Lung (tissue), 12 donors: ENCODE data around the gene TRAPPC3L. TPM values are rescaled to one million over a fixed set of nuclear protein-coding genes. Genes with fewer than 3 reads are reported as not detected.

Source experiments
- ATAC-seq: fragments of 200-7000 bp; cut with Tn5 transposase; one replicate; pipeline ENCODE4 v1.9.1; 2020; ENCODE audit warnings: moderate number of reproducible peaks; ENCODE audit not compliant: insufficient read depth, low FRiP score
- DNase-seq, 3 donors: peaks; one replicate each; pipeline ENCODE4 v3.0.0-alpha.2; 2013 to 2017
- H3K27ac ChIP-seq, 2 donors: one replicate each; pipeline ENCODE4 v1.5.1; 2013; ENCODE audit warnings: mild to moderate bottlenecking in 2 of 2, moderate library complexity in 2 of 2, control low read depth in 1 of 2, inconsistent platforms in 1 of 2, low read depth in 1 of 2, low read length in 1 of 2
- H3K27me3 ChIP-seq, 3 donors: one replicate each; pipeline ENCODE4 v1.5.1; 2013; ENCODE audit warnings: low read length in 2 of 3; ENCODE audit not compliant: control insufficient read depth in 3 of 3, insufficient read depth in 3 of 3
- H3K36me3 ChIP-seq, 4 donors: one replicate each; pipeline ENCODE4 v1.5.1; 2013; ENCODE audit warnings: low read length in 4 of 4, mild to moderate bottlenecking in 1 of 4, moderate library complexity in 1 of 4; ENCODE audit not compliant: control insufficient read depth in 4 of 4, insufficient read depth in 4 of 4
- H3K4me1 ChIP-seq, 5 donors: one replicate each; pipeline ENCODE4 v1.5.1; 2013; ENCODE audit warnings: low read length in 5 of 5, mild to moderate bottlenecking in 2 of 5, moderate library complexity in 1 of 5; ENCODE audit not compliant: control insufficient read depth in 5 of 5, insufficient read depth in 5 of 5
- H3K4me3 ChIP-seq: one replicate; pipeline ENCODE4 v1.5.1; 2013; ENCODE audit warnings: mild to moderate bottlenecking, control low read depth, moderate library complexity
- H3K9ac ChIP-seq, 2 donors: one replicate each; pipeline ENCODE4 v1.5.1; 2013; ENCODE audit warnings: low read length in 2 of 2, control low read depth in 1 of 2; ENCODE audit not compliant: insufficient read depth in 1 of 2
- H3K9me3 ChIP-seq, 4 donors: one replicate each; pipeline ENCODE4 v1.5.1; 2013; ENCODE audit warnings: low read length in 3 of 4, mild to moderate bottlenecking in 1 of 4, moderate library complexity in 1 of 4; ENCODE audit not compliant: control insufficient read depth in 4 of 4, insufficient read depth in 3 of 4
- WGBS, 2 donors: extraction: QIAGEN DNeasy Blood & Tissue Kit; methylation state at CpG; one replicate each; pipeline ENCODE4 v1.1.7; 2013; 5-methylcytosine and 5-hydroxymethylcytosine counted together
- polyA plus RNA-seq, 2 donors: library from polyadenylated mRNA; stranded (reverse); fragments of 200-250 nt; gene quantifications; one replicate each; pipeline ENCODE4 v1.2.1, GENCODE V29; 2013
- total RNA-seq, 2 donors: library from RNA; depleted of rRNA in 1 of 2; stranded (reverse); fragments of >200 nt in 1 of 2; gene quantifications; one replicate each; pipeline ENCODE4 v1.2.1, GENCODE V29; 2014 to 2021
- TF ChIP-seq, protein P1 (sequence below): IDR thresholded peaks from 2 replicates; pipeline ENCODE4 v1.5.1; 2012; ENCODE audit warnings: mild to moderate bottlenecking; ENCODE audit errors: control extremely low read depth, extremely low read depth
- donor health status: control.
- donor health status: control.
- donor health status: Bipolar disorder and iron deficiency.
- donor health status: healthy.
- donor health status: DM: yes; HTN: yes; CAD: no.

TRAPPC3L gene
- total and polyA plus RNA-seq, 4 donors, result 0.07 to 0.28 (median 0.25) TPM; not detected in 1

DNA sequence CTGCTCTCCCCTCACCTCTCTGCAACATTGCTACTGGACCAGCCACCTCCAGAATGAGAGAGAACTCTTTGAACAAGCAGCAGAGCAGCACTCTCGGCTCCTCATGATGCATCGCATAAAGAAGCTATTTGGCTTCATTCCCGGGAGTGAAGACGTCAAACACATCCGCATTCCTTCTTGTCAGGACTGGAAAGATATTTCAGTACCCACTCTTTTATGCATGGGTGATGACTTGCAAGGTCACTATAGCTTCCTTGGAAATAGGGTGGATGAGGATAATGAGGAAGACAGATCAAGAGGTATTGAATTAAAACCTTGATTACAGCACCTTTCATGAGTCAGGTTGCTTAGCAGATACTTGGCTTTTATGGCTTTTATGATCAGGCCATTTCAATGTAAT lies 12.4 kb upstream of the TRAPPC3L start:
- peak; percentile 64 for ATAC-seq
- no peaks in the 10 kb centered on the region for H3K9me3 ChIP-seq
- no peaks in the 10 kb centered on the region for H3K36me3 ChIP-seq
- DNase-seq, result peak; percentile 77 to 88 (median 88)
- H3K4me3 ChIP-seq, result no peak overlapping the region
- H3K9ac ChIP-seq, result no peak overlapping the region
- H3K4me1 ChIP-seq, result peaks cover 0 to 25% (median 3%) of the 10 kb centered on the region in 5 donors
- TF ChIP-seq, protein P1, sequence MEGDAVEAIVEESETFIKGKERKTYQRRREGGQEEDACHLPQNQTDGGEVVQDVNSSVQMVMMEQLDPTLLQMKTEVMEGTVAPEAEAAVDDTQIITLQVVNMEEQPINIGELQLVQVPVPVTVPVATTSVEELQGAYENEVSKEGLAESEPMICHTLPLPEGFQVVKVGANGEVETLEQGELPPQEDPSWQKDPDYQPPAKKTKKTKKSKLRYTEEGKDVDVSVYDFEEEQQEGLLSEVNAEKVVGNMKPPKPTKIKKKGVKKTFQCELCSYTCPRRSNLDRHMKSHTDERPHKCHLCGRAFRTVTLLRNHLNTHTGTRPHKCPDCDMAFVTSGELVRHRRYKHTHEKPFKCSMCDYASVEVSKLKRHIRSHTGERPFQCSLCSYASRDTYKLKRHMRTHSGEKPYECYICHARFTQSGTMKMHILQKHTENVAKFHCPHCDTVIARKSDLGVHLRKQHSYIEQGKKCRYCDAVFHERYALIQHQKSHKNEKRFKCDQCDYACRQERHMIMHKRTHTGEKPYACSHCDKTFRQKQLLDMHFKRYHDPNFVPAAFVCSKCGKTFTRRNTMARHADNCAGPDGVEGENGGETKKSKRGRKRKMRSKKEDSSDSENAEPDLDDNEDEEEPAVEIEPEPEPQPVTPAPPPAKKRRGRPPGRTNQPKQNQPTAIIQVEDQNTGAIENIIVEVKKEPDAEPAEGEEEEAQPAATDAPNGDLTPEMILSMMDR, result no peak
- peak overlapping the region in 1 of 2 donors; percentile 24 for H3K27ac ChIP-seq
- no peaks in the 10 kb centered on the region for H3K27me3 ChIP-seq
- 39 to 62% methylated on average over 5 of the region's 5 CpGs for WGBS, 2 donors

DNA sequence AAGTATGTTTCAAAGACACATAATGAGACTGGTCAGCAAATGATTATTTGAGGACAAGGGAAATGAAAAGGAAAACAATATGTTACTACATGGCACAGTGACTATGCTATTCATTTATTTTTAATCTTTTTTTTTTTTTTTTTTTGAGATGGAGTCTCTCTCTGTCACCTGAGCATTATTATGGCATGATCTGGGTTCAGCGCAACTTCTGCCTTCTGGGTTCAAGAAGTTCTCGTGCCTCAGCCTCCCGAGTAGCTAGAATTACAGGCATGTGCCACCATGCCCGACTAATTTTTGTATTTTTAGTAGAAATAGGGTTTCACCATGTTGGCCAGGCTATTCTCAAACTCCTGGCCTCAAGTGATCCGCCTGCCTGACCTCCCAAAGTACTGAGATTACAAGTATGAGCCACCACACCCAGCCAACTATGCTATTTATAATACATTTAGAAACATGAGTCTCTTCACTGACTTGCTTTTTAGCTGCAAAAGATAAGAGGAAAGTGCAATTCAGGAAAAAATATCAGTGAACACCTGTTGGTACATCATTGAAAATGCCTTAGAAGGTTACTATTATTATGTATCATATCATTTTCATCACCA lies 11.4 kb upstream of the TRAPPC3L start:
- Histone ChIP-seq H3K36me3 (no peaks in the 10 kb centered on the region), H3K4me3 (no peak overlapping the region), H3K27me3 (no peaks in the 10 kb centered on the region), H3K27ac (no peak overlapping the region), H3K9me3 (no peaks in the 10 kb centered on the region), H3K4me1 (peaks cover 0 to 16% (median 3%) of the 10 kb centered on the region in 5 donors), H3K9ac (no peak overlapping the region)
- TF ChIP-seq, protein P1, result no peak
- DNase-seq (no peak), ATAC-seq (no peak)
- 89 to 98% methylated on average over 5 of the region's 5 CpGs for WGBS, 2 donors

DNA sequence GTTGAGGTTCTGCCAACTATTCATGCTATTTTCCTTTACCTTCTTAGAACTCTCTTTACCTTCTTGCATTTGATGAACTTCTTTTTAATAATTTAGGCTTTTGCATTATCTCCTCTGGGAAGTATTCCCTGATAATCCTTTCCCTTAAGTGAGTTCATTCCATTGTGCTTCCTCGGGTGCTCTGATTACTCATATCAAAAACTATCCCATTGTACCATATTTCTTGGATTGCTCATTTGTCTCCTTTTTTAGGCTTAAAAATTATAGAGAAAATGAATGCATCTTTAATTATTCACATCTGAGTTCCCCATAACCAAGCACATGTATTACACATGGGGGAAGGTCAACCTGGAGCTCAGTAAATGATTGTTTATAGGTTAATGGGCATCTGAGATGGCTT lies 10.6 kb upstream of the TRAPPC3L start:
- TF ChIP-seq, protein P1, result no peak
- H3K4me3 ChIP-seq, result no peak overlapping the region
- no peaks in the 10 kb centered on the region for H3K27me3 ChIP-seq
- 88 to 100% methylated on average over 1 of the region's 1 CpG for WGBS, 2 donors
- no peak for ATAC-seq
- no peak overlapping the region for H3K9ac ChIP-seq
- H3K9me3 ChIP-seq, result no peaks in the 10 kb centered on the region
- peaks cover 0 to 7% (median 0%) of the 10 kb centered on the region in 5 donors for H3K4me1 ChIP-seq
- DNase-seq, result no peak
- no peaks in the 10 kb centered on the region for H3K36me3 ChIP-seq
- H3K27ac ChIP-seq, result no peak overlapping the region

DNA sequence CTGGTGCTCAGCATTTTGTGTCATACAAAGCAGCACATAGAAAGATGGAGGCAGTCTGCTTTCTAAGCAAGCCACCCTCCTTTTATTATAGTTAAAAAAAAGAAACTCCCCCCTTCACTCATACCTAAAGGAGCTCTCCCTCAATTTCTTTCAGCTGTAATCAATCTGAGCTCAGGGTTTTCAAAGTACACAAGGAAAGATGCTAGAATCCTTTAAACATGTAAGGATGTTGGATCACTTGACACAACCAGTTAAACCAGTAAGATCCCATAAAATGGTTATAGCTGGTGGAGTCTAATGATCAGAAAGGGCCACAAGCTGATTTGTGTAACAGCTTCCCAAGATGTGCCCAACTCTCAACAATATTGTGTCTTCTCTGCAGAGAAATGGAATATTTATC lies 8.0 kb upstream of the TRAPPC3L start, which contains the start of gene CALHM4:
CALHM4 (plus strand) TSS at position 301 of the 400 bp plus-strand sequence; CDS start at position 344, 43 bp downstream.
- Histone ChIP-seq H3K9me3 (no peaks in the 10 kb centered on the region), H3K36me3 (no peaks in the 10 kb centered on the region), H3K4me1 (peaks cover 0 to 6% (median 0%) of the 10 kb centered on the region in 5 donors), H3K9ac (no peak within 1 kb of the TSS), H3K27ac (no peak within 1 kb of the TSS), H3K27me3 (no peaks in the 10 kb centered on the region), H3K4me3 (no peak within 1 kb of the TSS)
- no peak for ATAC-seq
- TF ChIP-seq, protein P1, result no peak
- DNase-seq, result no peak
